Measurements from ENCODE around the gene AKR1D1.
A peak's percentile ranks its signal among the peaks of the same experiment; 100 is the strongest.

AKR1D1 gene

DNA sequence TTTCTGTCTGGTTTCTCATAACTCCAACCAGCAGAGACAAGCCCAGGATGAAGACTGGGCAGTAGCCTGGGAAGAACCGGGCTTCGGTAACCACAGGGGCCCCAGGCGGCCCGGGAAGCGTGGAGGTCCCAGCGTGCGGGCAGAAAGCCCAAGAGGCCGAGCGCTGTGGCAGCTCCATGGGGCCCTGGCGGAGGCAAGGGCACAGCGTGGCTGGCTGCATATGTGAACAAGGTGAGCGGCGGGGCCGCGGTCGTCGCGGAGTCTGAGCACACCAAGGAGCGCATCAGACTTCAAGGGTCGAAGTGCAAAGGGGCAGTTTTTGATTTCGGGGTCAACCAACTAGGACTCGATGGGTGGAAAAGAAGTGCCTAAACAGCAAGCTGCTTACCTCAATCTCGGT, 45.9 kb downstream of the AKR1D1 start:
- H3K4me3 ChIP-seq (ENCODE audit: low read depth, low read length): no peak overlapping the region
- H2BK12ac ChIP-seq (ENCODE audit: low read length): no peak overlapping the region
- H3K79me2 ChIP-seq (ENCODE audit: control insufficient read depth, insufficient read depth, low read length, poor library complexity): no peaks in the 10 kb centered on the region
- no peak overlapping the region for H3K4ac ChIP-seq (ENCODE audit: low read depth, low read length)
- H3K9ac ChIP-seq (ENCODE audit: low read length): no peak overlapping the region
- H4K8ac ChIP-seq (ENCODE audit: low read depth, low read length): no peak overlapping the region
- H3K27ac ChIP-seq (ENCODE audit: low read depth, low read length): no peak overlapping the region
- H3K4me1 ChIP-seq (ENCODE audit: control insufficient read depth in 1 of 2, insufficient read depth in 2 of 2, low read length in 2 of 2): peaks cover 1 to 11% of the 10 kb centered on the region in 2 experiments
- no peak overlapping the region for H2BK5ac ChIP-seq (ENCODE audit: low read depth, low read length, poor library complexity)
- whole genome bisulfite sequencing (ENCODE audit: extremely low coverage, insufficient coverage, insufficient read length): no CpG with 5 or more reads among the region's 23 CpGs
- peak overlapping the region; percentile 5 for H4K91ac ChIP-seq (ENCODE audit: low read depth, low read length)
- peaks cover 3% of the 10 kb centered on the region for H3K79me1 ChIP-seq (ENCODE audit: low read length)
- H3K14ac ChIP-seq (ENCODE audit: low read length): no peak overlapping the region
- H2BK120ac ChIP-seq (ENCODE audit: insufficient read depth, low read length, poor library complexity): no peak overlapping the region
- no peaks in the 10 kb centered on the region for H3K27me3 ChIP-seq (ENCODE audit: insufficient read depth, low read length)
- H4K12ac ChIP-seq (ENCODE audit: low read depth, low read length): no peak overlapping the region
- H3K4me2 ChIP-seq (ENCODE audit: low read length): no peak overlapping the region
- no peaks in the 10 kb centered on the region for H3K9me3 ChIP-seq (ENCODE audit: insufficient read depth, low read depth, low read length)
- H3K36me3 ChIP-seq (ENCODE audit: control insufficient read depth in 1 of 2, insufficient read depth in 2 of 2, low read length in 2 of 2): no peaks in the 10 kb centered on the region
- H2AFZ ChIP-seq (ENCODE audit: insufficient read depth, low read length, poor library complexity): no peak overlapping the region
- H3K23ac ChIP-seq (ENCODE audit: low read length): no peak overlapping the region
- H2AK5ac ChIP-seq (ENCODE audit: low read length): no peak overlapping the region
- no peak overlapping the region for H3K18ac ChIP-seq (ENCODE audit: low read length)
- no peak for DNase-seq

GRCh38 chr7:138125119-138125518, 48.9 kb downstream of the AKR1D1 start:
- Histone ChIP-seq H3K79me2 (ENCODE audit: control insufficient read depth, insufficient read depth, low read length, poor library complexity) (no peaks in the 10 kb centered on the region), H3K23ac (ENCODE audit: low read length) (no peak overlapping the region), H3K9ac (ENCODE audit: low read length) (no peak overlapping the region), H3K4me3 (ENCODE audit: low read depth, low read length) (no peak overlapping the region), H3K18ac (ENCODE audit: low read length) (no peak overlapping the region), H3K14ac (ENCODE audit: low read length) (no peak overlapping the region), H3K27ac (ENCODE audit: low read depth, low read length) (peak overlapping the region; percentile 59), H2BK12ac (ENCODE audit: low read length) (no peak overlapping the region), H4K12ac (ENCODE audit: low read depth, low read length) (no peak overlapping the region), H4K91ac (ENCODE audit: low read depth, low read length) (no peak overlapping the region), H2AK5ac (ENCODE audit: low read length) (no peak overlapping the region), H2AFZ (ENCODE audit: insufficient read depth, low read length, poor library complexity) (no peak overlapping the region), H3K9me3 (ENCODE audit: insufficient read depth, low read depth, low read length) (peaks cover 7% of the 10 kb centered on the region), H2BK5ac (ENCODE audit: low read depth, low read length, poor library complexity) (no peak overlapping the region), H2BK120ac (ENCODE audit: insufficient read depth, low read length, poor library complexity) (no peak overlapping the region), H3K79me1 (ENCODE audit: low read length) (peaks cover 5% of the 10 kb centered on the region), H4K8ac (ENCODE audit: low read depth, low read length) (no peak overlapping the region), H3K27me3 (ENCODE audit: insufficient read depth, low read length) (no peaks in the 10 kb centered on the region), H3K4ac (ENCODE audit: low read depth, low read length) (no peak overlapping the region), H3K36me3 (ENCODE audit: control insufficient read depth in 1 of 2, insufficient read depth in 2 of 2, low read length in 2 of 2) (peaks cover 2 to 4% of the 10 kb centered on the region in 2 experiments), H3K4me1 (ENCODE audit: control insufficient read depth in 1 of 2, insufficient read depth in 2 of 2, low read length in 2 of 2) (peaks cover 2 to 13% of the 10 kb centered on the region in 2 experiments), H3K4me2 (ENCODE audit: low read length) (no peak overlapping the region)
- DNase-seq: no peak
- WGBS (ENCODE audit: extremely low coverage, insufficient coverage, insufficient read length): no CpG with 5 or more reads among the region's 2 CpGs

DNA sequence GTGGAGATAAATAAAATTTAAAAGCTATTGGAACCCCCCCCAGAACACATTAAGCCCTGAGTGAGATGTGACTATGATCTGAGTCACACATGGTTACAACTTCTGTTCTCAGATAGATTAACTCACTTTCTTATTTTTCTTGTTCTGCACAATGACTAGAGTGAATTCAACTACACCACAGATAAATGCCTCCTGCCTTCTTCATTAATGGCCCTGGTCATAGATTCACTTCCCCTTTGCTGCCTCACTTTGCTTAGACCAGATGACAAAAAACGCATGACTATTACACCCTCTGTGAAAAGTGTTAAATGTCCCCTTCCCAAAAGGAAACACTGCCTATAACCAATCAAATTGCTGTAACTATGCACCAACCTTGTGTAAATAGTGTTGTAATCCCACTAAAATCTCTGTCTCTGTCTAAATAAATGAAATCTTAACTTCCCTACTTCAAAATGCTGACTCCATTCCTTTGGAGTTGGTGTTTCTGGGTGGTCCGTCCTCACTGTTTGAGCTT, 49.4 kb downstream of the AKR1D1 start:
- H3K36me3 ChIP-seq (ENCODE audit: control insufficient read depth in 1 of 2, insufficient read depth in 2 of 2, low read length in 2 of 2): peaks cover 2 to 4% of the 10 kb centered on the region in 2 experiments
- H3K9me3 ChIP-seq (ENCODE audit: insufficient read depth, low read depth, low read length): peaks cover 7% of the 10 kb centered on the region
- H4K8ac ChIP-seq (ENCODE audit: low read depth, low read length): no peak overlapping the region
- peak overlapping the region; percentile 59 for H3K27ac ChIP-seq (ENCODE audit: low read depth, low read length)
- no peaks in the 10 kb centered on the region for H3K27me3 ChIP-seq (ENCODE audit: insufficient read depth, low read length)
- H2AFZ ChIP-seq (ENCODE audit: insufficient read depth, low read length, poor library complexity): no peak overlapping the region
- no CpG with 5 or more reads among the region's 2 CpGs for WGBS (ENCODE audit: extremely low coverage, insufficient coverage, insufficient read length)
- H3K9ac ChIP-seq (ENCODE audit: low read length): no peak overlapping the region
- no peak overlapping the region for H4K12ac ChIP-seq (ENCODE audit: low read depth, low read length)
- no peak overlapping the region for H3K4ac ChIP-seq (ENCODE audit: low read depth, low read length)
- H3K4me3 ChIP-seq (ENCODE audit: low read depth, low read length): no peak overlapping the region
- H3K14ac ChIP-seq (ENCODE audit: low read length): no peak overlapping the region
- no peak overlapping the region for H3K18ac ChIP-seq (ENCODE audit: low read length)
- H3K4me2 ChIP-seq (ENCODE audit: low read length): no peak overlapping the region
- no peak overlapping the region for H2BK120ac ChIP-seq (ENCODE audit: insufficient read depth, low read length, poor library complexity)
- peaks cover 5% of the 10 kb centered on the region for H3K79me1 ChIP-seq (ENCODE audit: low read length)
- no peaks in the 10 kb centered on the region for H3K79me2 ChIP-seq (ENCODE audit: control insufficient read depth, insufficient read depth, low read length, poor library complexity)
- no peak overlapping the region for H3K23ac ChIP-seq (ENCODE audit: low read length)
- H2BK5ac ChIP-seq (ENCODE audit: low read depth, low read length, poor library complexity): no peak overlapping the region
- H2AK5ac ChIP-seq (ENCODE audit: low read length): no peak overlapping the region
- no peak overlapping the region for H4K91ac ChIP-seq (ENCODE audit: low read depth, low read length)
- no peak overlapping the region for H2BK12ac ChIP-seq (ENCODE audit: low read length)
- DNase-seq: peak in 1 of 2 donors; percentile 34
- peaks cover 2 to 13% of the 10 kb centered on the region in 2 experiments for H3K4me1 ChIP-seq (ENCODE audit: control insufficient read depth in 1 of 2, insufficient read depth in 2 of 2, low read length in 2 of 2)

- peak overlapping the region; percentile 45 for H2BK120ac ChIP-seq (ENCODE audit: insufficient read depth, low read length, poor library complexity)
- H3K4ac ChIP-seq (ENCODE audit: low read depth, low read length): no peak overlapping the region
- no peak overlapping the region for H3K4me2 ChIP-seq (ENCODE audit: low read length)
- peaks cover 5% of the 10 kb centered on the region for H3K79me1 ChIP-seq (ENCODE audit: low read length)
- H2BK12ac ChIP-seq (ENCODE audit: low read length): peak overlapping the region; percentile 68
- peaks cover 2 to 4% of the 10 kb centered on the region in 2 experiments for H3K36me3 ChIP-seq (ENCODE audit: control insufficient read depth in 1 of 2, insufficient read depth in 2 of 2, low read length in 2 of 2)
- H3K9ac ChIP-seq (ENCODE audit: low read length): no peak overlapping the region
- no peak overlapping the region for H2AFZ ChIP-seq (ENCODE audit: insufficient read depth, low read length, poor library complexity)
- no peak overlapping the region for H3K14ac ChIP-seq (ENCODE audit: low read length)
- H3K18ac ChIP-seq (ENCODE audit: low read length): no peak overlapping the region
- peaks cover 7% of the 10 kb centered on the region for H3K9me3 ChIP-seq (ENCODE audit: insufficient read depth, low read depth, low read length)
- no peak for DNase-seq
- H2BK5ac ChIP-seq (ENCODE audit: low read depth, low read length, poor library complexity): no peak overlapping the region
- H3K27ac ChIP-seq (ENCODE audit: low read depth, low read length): peak overlapping the region; percentile 72
- H4K8ac ChIP-seq (ENCODE audit: low read depth, low read length): peak overlapping the region; percentile 29
- H3K4me3 ChIP-seq (ENCODE audit: low read depth, low read length): no peak overlapping the region
- peaks cover 2 to 11% of the 10 kb centered on the region in 2 experiments for H3K4me1 ChIP-seq (ENCODE audit: control insufficient read depth in 1 of 2, insufficient read depth in 2 of 2, low read length in 2 of 2)
- H2AK5ac ChIP-seq (ENCODE audit: low read length): no peak overlapping the region
- WGBS (ENCODE audit: extremely low coverage, insufficient coverage, insufficient read length): no CpG with 5 or more reads among the region's 2 CpGs
- no peak overlapping the region for H4K12ac ChIP-seq (ENCODE audit: low read depth, low read length)
- H3K27me3 ChIP-seq (ENCODE audit: insufficient read depth, low read length): no peaks in the 10 kb centered on the region
- no peaks in the 10 kb centered on the region for H3K79me2 ChIP-seq (ENCODE audit: control insufficient read depth, insufficient read depth, low read length, poor library complexity)
- H4K91ac ChIP-seq (ENCODE audit: low read depth, low read length): peak overlapping the region; percentile 53
- no peak overlapping the region for H3K23ac ChIP-seq (ENCODE audit: low read length)
Observed at GRCh38 chr7:138126928-138127327, 50.7 kb downstream of the AKR1D1 start.
